Lung (tissue), 12 donors: ENCODE results near the gene ACY1. TPM values are rescaled to one million over a fixed set of nuclear protein-coding genes. Genes with fewer than 3 reads are reported as not detected.

Experiments used
- ATAC-seq: fragments of 200-7000 bp; cut with Tn5 transposase; one replicate; pipeline ENCODE4 v1.9.1; 2020; ENCODE audit warnings: moderate number of reproducible peaks; ENCODE audit not compliant: insufficient read depth, low FRiP score
- DNase-seq, 3 donors: peaks; one replicate each; pipeline ENCODE4 v3.0.0-alpha.2; 2013 to 2017
- H3K27ac ChIP-seq, 2 donors: one replicate each; pipeline ENCODE4 v1.5.1; 2013; ENCODE audit warnings: mild to moderate bottlenecking in 2 of 2, moderate library complexity in 2 of 2, control low read depth in 1 of 2, inconsistent platforms in 1 of 2, low read depth in 1 of 2, low read length in 1 of 2
- H3K27me3 ChIP-seq, 3 donors: one replicate each; pipeline ENCODE4 v1.5.1; 2013; ENCODE audit warnings: low read length in 2 of 3; ENCODE audit not compliant: control insufficient read depth in 3 of 3, insufficient read depth in 3 of 3
- H3K36me3 ChIP-seq, 4 donors: one replicate each; pipeline ENCODE4 v1.5.1; 2013; ENCODE audit warnings: low read length in 4 of 4, mild to moderate bottlenecking in 1 of 4, moderate library complexity in 1 of 4; ENCODE audit not compliant: control insufficient read depth in 4 of 4, insufficient read depth in 4 of 4
- H3K4me1 ChIP-seq, 5 donors: one replicate each; pipeline ENCODE4 v1.5.1; 2013; ENCODE audit warnings: low read length in 5 of 5, mild to moderate bottlenecking in 2 of 5, moderate library complexity in 1 of 5; ENCODE audit not compliant: control insufficient read depth in 5 of 5, insufficient read depth in 5 of 5
- H3K4me3 ChIP-seq: one replicate; pipeline ENCODE4 v1.5.1; 2013; ENCODE audit warnings: mild to moderate bottlenecking, control low read depth, moderate library complexity
- H3K9ac ChIP-seq, 2 donors: one replicate each; pipeline ENCODE4 v1.5.1; 2013; ENCODE audit warnings: low read length in 2 of 2, control low read depth in 1 of 2; ENCODE audit not compliant: insufficient read depth in 1 of 2
- H3K9me3 ChIP-seq, 4 donors: one replicate each; pipeline ENCODE4 v1.5.1; 2013; ENCODE audit warnings: low read length in 3 of 4, mild to moderate bottlenecking in 1 of 4, moderate library complexity in 1 of 4; ENCODE audit not compliant: control insufficient read depth in 4 of 4, insufficient read depth in 3 of 4
- WGBS, 2 donors: extraction: QIAGEN DNeasy Blood & Tissue Kit; methylation state at CpG; one replicate each; pipeline ENCODE4 v1.1.7; 2013; 5-methylcytosine and 5-hydroxymethylcytosine counted together
- polyA plus RNA-seq, 2 donors: library from polyadenylated mRNA; stranded (reverse); fragments of 200-250 nt; gene quantifications; one replicate each; pipeline ENCODE4 v1.2.1, GENCODE V29; 2013
- total RNA-seq, 2 donors: library from RNA; depleted of rRNA in 1 of 2; stranded (reverse); fragments of >200 nt in 1 of 2; gene quantifications; one replicate each; pipeline ENCODE4 v1.2.1, GENCODE V29; 2014 to 2021
- TF ChIP-seq, protein P1 (sequence below): IDR thresholded peaks from 2 replicates; pipeline ENCODE4 v1.5.1; 2012; ENCODE audit warnings: mild to moderate bottlenecking; ENCODE audit errors: control extremely low read depth, extremely low read depth
- donor health status: control.
- donor health status: control.
- donor health status: Bipolar disorder and iron deficiency.
- donor health status: healthy.
- donor health status: DM: yes; HTN: yes; CAD: no.

ACY1 gene
- total and polyA plus RNA-seq, 4 donors: 19.6 to 52.6 (median 39.0) TPM

DNA sequence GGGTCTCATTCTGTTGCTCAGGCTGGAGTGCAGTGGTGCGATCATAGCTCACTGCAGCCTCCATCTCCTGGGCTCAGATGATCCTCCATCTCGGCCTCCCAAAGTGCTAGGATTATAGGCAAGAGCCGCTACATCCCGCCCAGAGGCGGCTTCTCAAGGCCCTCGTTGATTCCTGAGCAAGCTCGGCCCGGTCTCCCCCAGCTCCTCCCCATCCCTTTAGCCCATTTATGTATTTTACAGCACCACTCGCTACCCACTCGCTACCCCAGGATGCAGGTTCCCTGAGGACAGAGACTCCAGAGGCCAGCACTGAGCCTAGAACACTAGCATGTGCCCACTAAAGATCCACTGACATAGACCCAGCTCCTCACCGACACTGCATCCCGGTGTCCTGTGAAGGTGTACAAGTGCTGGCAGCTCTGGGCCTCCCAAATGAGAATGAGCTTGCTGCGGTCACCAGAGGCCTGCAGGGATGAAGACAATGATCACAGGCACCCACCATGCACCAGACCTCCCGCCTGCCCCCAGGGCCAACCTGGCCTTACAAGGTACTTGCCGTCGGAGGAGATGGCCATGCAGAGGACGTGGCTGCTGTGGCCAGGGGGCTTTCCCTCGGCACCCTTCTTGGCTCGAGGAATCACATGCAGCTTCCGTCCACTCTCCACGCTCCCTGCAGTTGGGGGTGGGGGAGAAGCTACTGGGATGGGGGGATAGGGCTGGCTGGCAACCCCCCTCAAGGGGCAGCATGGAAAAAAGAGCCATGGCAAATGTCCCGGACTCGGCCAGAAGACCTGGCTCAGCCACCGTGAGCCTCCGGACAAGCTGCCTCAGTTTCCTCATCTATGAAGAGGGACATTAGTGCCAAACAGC, 47.2 kb upstream of the ACY1 start:
- no peaks in the 10 kb centered on the region for H3K9me3 ChIP-seq
- no peak for DNase-seq
- no peaks in the 10 kb centered on the region for H3K27me3 ChIP-seq
- TF ChIP-seq, protein P1, sequence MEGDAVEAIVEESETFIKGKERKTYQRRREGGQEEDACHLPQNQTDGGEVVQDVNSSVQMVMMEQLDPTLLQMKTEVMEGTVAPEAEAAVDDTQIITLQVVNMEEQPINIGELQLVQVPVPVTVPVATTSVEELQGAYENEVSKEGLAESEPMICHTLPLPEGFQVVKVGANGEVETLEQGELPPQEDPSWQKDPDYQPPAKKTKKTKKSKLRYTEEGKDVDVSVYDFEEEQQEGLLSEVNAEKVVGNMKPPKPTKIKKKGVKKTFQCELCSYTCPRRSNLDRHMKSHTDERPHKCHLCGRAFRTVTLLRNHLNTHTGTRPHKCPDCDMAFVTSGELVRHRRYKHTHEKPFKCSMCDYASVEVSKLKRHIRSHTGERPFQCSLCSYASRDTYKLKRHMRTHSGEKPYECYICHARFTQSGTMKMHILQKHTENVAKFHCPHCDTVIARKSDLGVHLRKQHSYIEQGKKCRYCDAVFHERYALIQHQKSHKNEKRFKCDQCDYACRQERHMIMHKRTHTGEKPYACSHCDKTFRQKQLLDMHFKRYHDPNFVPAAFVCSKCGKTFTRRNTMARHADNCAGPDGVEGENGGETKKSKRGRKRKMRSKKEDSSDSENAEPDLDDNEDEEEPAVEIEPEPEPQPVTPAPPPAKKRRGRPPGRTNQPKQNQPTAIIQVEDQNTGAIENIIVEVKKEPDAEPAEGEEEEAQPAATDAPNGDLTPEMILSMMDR: no peak
- no peak for ATAC-seq
- H3K27ac ChIP-seq: no peak overlapping the region
- peaks cover 3 to 9% (median 5%) of the 10 kb centered on the region in 5 donors for H3K4me1 ChIP-seq
- peaks cover 17 to 58% (median 32%) of the 10 kb centered on the region in 4 donors for H3K36me3 ChIP-seq
- H3K4me3 ChIP-seq: no peak overlapping the region
- no peak overlapping the region for H3K9ac ChIP-seq
- 98% methylated on average over 25 of the region's 25 CpGs for WGBS, 2 donors

DNA sequence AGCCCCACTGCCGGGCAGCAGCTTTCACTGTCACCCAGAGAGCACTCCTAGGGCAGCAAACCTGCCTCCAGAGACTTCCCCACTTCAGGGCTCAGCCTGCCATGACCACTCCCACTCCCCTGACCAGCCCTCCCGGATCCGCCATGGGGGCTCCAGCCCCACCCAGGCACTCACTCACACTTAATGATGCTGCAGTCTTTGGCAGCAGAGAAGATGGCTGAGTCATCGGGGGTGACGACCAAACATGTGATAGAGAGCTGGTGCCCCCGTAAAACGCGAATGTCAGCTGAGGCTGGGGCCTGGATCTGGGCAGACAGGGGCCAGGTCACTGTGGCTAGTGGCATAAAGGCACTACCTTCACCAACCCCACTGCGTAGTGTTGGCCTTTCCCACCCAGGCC, 46.3 kb upstream of the ACY1 start:
- DNase-seq: no peak
- H3K27me3 ChIP-seq: no peaks in the 10 kb centered on the region
- H3K36me3 ChIP-seq: peaks cover 17 to 54% (median 32%) of the 10 kb centered on the region in 4 donors
- TF ChIP-seq, protein P1: no peak
- no peak overlapping the region for H3K27ac ChIP-seq
- WGBS, 2 donors: 84 to 93% methylated on average over 9 of the region's 9 CpGs
- H3K9ac ChIP-seq: no peak overlapping the region
- no peaks in the 10 kb centered on the region for H3K9me3 ChIP-seq
- no peak overlapping the region for H3K4me3 ChIP-seq
- ATAC-seq: no peak
- peaks cover 3 to 10% (median 6%) of the 10 kb centered on the region in 5 donors for H3K4me1 ChIP-seq

DNA sequence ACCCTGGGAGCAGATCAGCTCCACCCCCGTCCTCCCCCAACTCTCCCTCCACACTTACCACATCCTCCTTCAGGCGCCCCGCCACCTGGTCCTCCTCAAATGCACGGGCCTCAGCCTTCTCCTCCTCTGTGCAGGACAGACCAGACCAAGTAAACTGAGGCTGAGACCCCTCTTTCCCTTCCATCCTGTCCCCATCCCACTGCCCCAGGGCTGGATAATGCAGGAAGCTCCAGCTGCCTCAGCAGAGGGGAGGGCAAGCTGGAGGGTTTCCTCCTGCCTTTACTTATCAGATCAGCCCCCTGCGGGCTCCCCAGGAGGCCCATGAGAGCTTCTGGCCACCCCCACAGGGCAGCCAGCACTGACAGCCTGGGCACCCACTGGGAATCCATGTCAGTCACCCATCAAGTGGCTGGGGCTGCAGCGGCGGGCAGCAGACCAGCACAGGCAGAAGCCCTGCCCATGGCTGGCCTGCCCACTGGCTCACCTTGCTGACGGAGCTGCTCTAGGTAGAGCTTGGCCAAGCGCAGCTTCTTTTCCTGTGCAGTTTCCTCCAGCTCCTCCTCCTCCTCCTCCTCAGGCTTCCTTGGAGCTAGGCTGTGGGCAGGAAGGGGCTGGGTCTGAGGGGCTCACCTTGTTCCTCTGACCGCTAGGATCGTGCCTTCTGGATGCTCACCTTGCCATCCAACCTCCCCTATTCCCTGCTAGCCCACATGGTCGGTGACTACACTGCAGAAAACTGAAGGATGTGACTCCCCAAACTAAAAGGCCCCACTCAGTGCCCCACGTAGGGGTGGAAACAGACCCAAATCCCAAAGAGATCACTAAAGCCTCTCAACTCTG, 45.5 kb upstream of the ACY1 start:
- ATAC-seq (no peak), DNase-seq (no peak)
- Histone ChIP-seq H3K27ac (no peak overlapping the region), H3K27me3 (no peaks in the 10 kb centered on the region), H3K36me3 (peaks cover 14 to 50% (median 32%) of the 10 kb centered on the region in 4 donors), H3K9me3 (no peaks in the 10 kb centered on the region), H3K9ac (no peak overlapping the region), H3K4me3 (no peak overlapping the region), H3K4me1 (peaks cover 3 to 15% (median 9%) of the 10 kb centered on the region in 5 donors)
- TF ChIP-seq, protein P1: no peak
- 90 to 91% methylated on average over 13 of the region's 13 CpGs for WGBS, 2 donors
